H1 (cell line): ENCODE data around the gene HOXB4. TPM values are rescaled to one million over a fixed set of nuclear protein-coding genes. Genes with fewer than 3 reads are reported as not detected.

Source experiments
- CTCF ChIA-PET: fragments of 300-600 bp; sonication (Branson Sonifier 250); formaldehyde crosslinking; loops from one replicate; lab custom pipeline; 2021; ENCODE audit not compliant: partially characterized antibody; lab: Charles Lee
- POLR2A ChIA-PET: fragments of 300-600 bp; sonication (Branson Sonifier 250); formaldehyde crosslinking; loops from one replicate; lab custom pipeline; 2021; ENCODE audit warnings: inconsistent platforms; ENCODE audit not compliant: partially characterized antibody; lab: Charles Lee
- DNase-seq, 2 experiments: peaks; one replicate each; pipeline versions ENCODE4 v3.0.0 to v3.0.0-alpha.2; 2010 to 2022; ENCODE audit warnings: low spot score in 2 of 2, low read depth in 1 of 2, mixed read lengths in 1 of 2
- FAIRE-seq: peaks from 2 replicates; lab custom pipeline; 2011; peaks lifted over from hg19 to GRCh38; lab: Jason Lieb, UNC
- H2AFZ ChIP-seq: 2 replicates; pipeline ENCODE4 v1.8.1; 2012; ENCODE audit warnings: low read length, inconsistent platforms
- H2AK5ac ChIP-seq: 2 replicates; pipeline ENCODE4 v1.6.1; 2013; ENCODE audit warnings: low read depth, low read length
- H2BK120ac ChIP-seq: replicated peaks from 2 replicates; pipeline ENCODE3; 2013; ENCODE audit warnings: low read depth, low read length, inconsistent platforms
- H2BK12ac ChIP-seq: 2 replicates; pipeline ENCODE4 v1.6.1; 2013; ENCODE audit warnings: low read depth, low read length
- H2BK15ac ChIP-seq: 2 replicates; pipeline ENCODE4 v1.6.1; 2013; ENCODE audit warnings: low read length
- H2BK20ac ChIP-seq: 2 replicates; pipeline ENCODE4 v1.6.1; 2013; ENCODE audit warnings: low read length
- H2BK5ac ChIP-seq: 2 replicates; pipeline ENCODE4 v1.6.1; 2013; ENCODE audit warnings: low read depth, low read length
- H3K14ac ChIP-seq: 2 replicates; pipeline ENCODE4 v1.6.1; 2013; ENCODE audit warnings: inconsistent platforms; ENCODE audit not compliant: insufficient read length
- H3K18ac ChIP-seq: 2 replicates; pipeline ENCODE4 v1.6.1; 2013; ENCODE audit warnings: low read length; ENCODE audit errors: extremely low read depth
- H3K23ac ChIP-seq: 2 replicates; pipeline ENCODE4 v1.6.1; 2013; ENCODE audit warnings: inconsistent platforms; ENCODE audit not compliant: insufficient read length
- H3K23me2 ChIP-seq: 2 replicates; pipeline ENCODE4 v1.6.1; 2013; ENCODE audit warnings: low read depth, low read length
- H3K27ac ChIP-seq: 2 replicates; pipeline ENCODE4 v1.6.1; 2011; ENCODE audit warnings: low read depth, low read length, inconsistent platforms
- H3K27me3 ChIP-seq, 4 experiments: replicated peaks in 1 of 4; 1 replicate in 1 of 4; 2 replicates in 3 of 4; pipeline versions ENCODE4 v1.6.1 to v1.8.1; 2011 to 2013; ENCODE audit warnings: low read length in 3 of 4, mild to moderate bottlenecking in 3 of 4, inconsistent platforms in 2 of 4, mixed read lengths in 2 of 4, moderate library complexity in 1 of 4; ENCODE audit not compliant: control insufficient read depth in 3 of 4, insufficient read depth in 3 of 4; ENCODE audit errors: extremely low read depth in 1 of 4
- H3K36me3 ChIP-seq, 4 experiments: 2 replicates each; pipeline versions ENCODE4 v1.6.1 to v1.8.1; 2011 to 2013; ENCODE audit warnings: mild to moderate bottlenecking in 4 of 4, low read length in 3 of 4, moderate library complexity in 2 of 4, control low read depth in 1 of 4, inconsistent platforms in 1 of 4; ENCODE audit not compliant: insufficient read depth in 4 of 4, control insufficient read depth in 2 of 4
- H3K4ac ChIP-seq: replicated peaks from 2 replicates; pipeline ENCODE3; 2013; ENCODE audit warnings: low read length, low read depth, mixed read lengths, inconsistent platforms; ENCODE audit not compliant: insufficient read length
- H3K4me1 ChIP-seq, 4 experiments: replicated peaks in 1 of 4; 1 replicate in 1 of 4; 2 replicates in 3 of 4; pipeline versions ENCODE4 v1.6.1 to v1.8.1; 2011 to 2013; ENCODE audit warnings: low read length in 3 of 4, inconsistent platforms in 2 of 4, mixed read lengths in 1 of 4; ENCODE audit not compliant: insufficient read depth in 4 of 4, control insufficient read depth in 3 of 4
- H3K4me2 ChIP-seq, 2 experiments: 2 replicates each; pipeline versions ENCODE4 v1.6.1 to v1.8.1; 2011 to 2013; ENCODE audit warnings: low read depth in 2 of 2, low read length in 2 of 2, control low read depth in 1 of 2, inconsistent platforms in 1 of 2, mild to moderate bottlenecking in 1 of 2; ENCODE audit not compliant: insufficient read depth in 1 of 2
- H3K4me3 ChIP-seq, 4 experiments: fragments of 200-600, 300-600 bp in 1 of 4; sonication (generic), shearing (Covaris generic), sonication (Bioruptor Twin) in 1 of 4; 2 replicates each; pipeline versions ENCODE4 v1.5.1 to v1.8.1; 2011 to 2016; ENCODE audit warnings: low read length in 4 of 4, low read depth in 3 of 4, control low read depth in 2 of 4, inconsistent platforms in 2 of 4, mild to moderate bottlenecking in 2 of 4, mixed read lengths in 1 of 4, moderate library complexity in 1 of 4; ENCODE audit not compliant: insufficient read depth in 2 of 4; ENCODE audit errors: extremely low read depth in 1 of 4
- H3K56ac ChIP-seq: replicated peaks from 2 replicates; pipeline ENCODE3; 2013; ENCODE audit warnings: low read depth, mild to moderate bottlenecking, mixed read lengths, low read length, inconsistent platforms; ENCODE audit not compliant: insufficient read length
- H3K79me1 ChIP-seq: 2 replicates; pipeline ENCODE4 v1.6.1; 2013; ENCODE audit warnings: low read depth, low read length, control low read depth
- H3K79me2 ChIP-seq, 2 experiments: 2 replicates each; pipeline versions ENCODE4 v1.6.1 to v1.8.1; 2012 to 2013; ENCODE audit warnings: low read length in 2 of 2, mild to moderate bottlenecking in 2 of 2, inconsistent platforms in 1 of 2; ENCODE audit not compliant: insufficient read depth in 2 of 2, control insufficient read depth in 1 of 2
- H3K9ac ChIP-seq, 4 experiments: replicated peaks in 1 of 4; 1 replicate in 1 of 4; 2 replicates in 3 of 4; pipeline versions ENCODE4 v1.6.1 to v1.8.1; 2011 to 2013; ENCODE audit warnings: low read depth in 3 of 4, low read length in 3 of 4, control low read depth in 2 of 4, mild to moderate bottlenecking in 2 of 4, moderate library complexity in 2 of 4, inconsistent platforms in 1 of 4; ENCODE audit errors: extremely low read depth in 1 of 4
- H3K9me3 ChIP-seq, 2 experiments: 2 replicates each; pipeline versions ENCODE4 v1.6.1 to v1.8.1; 2012 to 2013; ENCODE audit warnings: mild to moderate bottlenecking in 2 of 2, moderate library complexity in 2 of 2, control low read depth in 1 of 2, inconsistent platforms in 1 of 2, low read depth in 1 of 2, low read length in 1 of 2, mixed read lengths in 1 of 2; ENCODE audit not compliant: insufficient read depth in 2 of 2
- H4K20me1 ChIP-seq, 2 experiments: replicated peaks in 1 of 2; 2 replicates each; pipeline versions ENCODE3 to v1.8.1; 2011 to 2013; ENCODE audit warnings: inconsistent platforms in 2 of 2, low read length in 2 of 2, mild to moderate bottlenecking in 1 of 2; ENCODE audit not compliant: insufficient read depth in 2 of 2, control insufficient read depth in 1 of 2
- H4K5ac ChIP-seq: 2 replicates; pipeline ENCODE4 v1.6.1; 2013; ENCODE audit warnings: low read length, low read depth, mixed read lengths, inconsistent platforms; ENCODE audit not compliant: insufficient read length
- H4K8ac ChIP-seq: 2 replicates; pipeline ENCODE4 v1.8.0; 2013; ENCODE audit warnings: mild to moderate bottlenecking, moderate library complexity, low read length, inconsistent platforms; ENCODE audit not compliant: insufficient read depth; ENCODE audit errors: extremely low read depth
- H4K91ac ChIP-seq: replicated peaks from 2 replicates; pipeline ENCODE3; 2013; ENCODE audit warnings: low read length, mixed read lengths, inconsistent platforms; ENCODE audit not compliant: insufficient read length
- BACH1 ChIP-seq: IDR thresholded peaks from 2 replicates; pipeline ENCODE4 v1.6.1; 2012; ENCODE audit warnings: low read length, improper control_type of control experiment
- CBX8 ChIP-seq: fragments of 300-800, 300-1000 bp; sonication (generic); IDR thresholded peaks from 2 replicates; pipeline ENCODE4 v1.7.1; 2016; ENCODE audit warnings: low read depth, low read length, borderline replicate concordance
- WGBS, 2 experiments: shearing (Covaris generic) in 1 of 2; methylation state at CpG; one replicate each; pipeline versions ENCODE4 v1.1.6 to v1.1.7; 2013 to 2015; ENCODE audit warnings: low lambda C conversion rate in 2 of 2, mixed read lengths in 2 of 2, inconsistent platforms in 1 of 2, low coverage in 1 of 2, missing lambda C conversion rate in 1 of 2; ENCODE audit not compliant: insufficient replicate concordance in 2 of 2, insufficient coverage in 1 of 2, insufficient read length in 1 of 2; ENCODE audit errors: extremely low coverage in 1 of 2, missing lambda C conversion rate in 1 of 2; 5-methylcytosine and 5-hydroxymethylcytosine counted together
- polyA plus RNA-seq, 7 experiments: library from polyadenylated mRNA; depleted of rRNA in 3 of 7; stranded (reverse) in 5 of 7; unstranded in 2 of 7; fragments of >200 nt in 5 of 7; fragments of 200-250 nt in 2 of 7; gene quantifications; 1 replicate in 5 of 7; 2 replicates in 1 of 7; 4 replicates in 1 of 7; pipeline versions ENCODE4 v1.2.1 to v1.2.3, GENCODE V29; 2011 to 2013; ENCODE audit warnings: missing spikeins in 2 of 7, mixed read lengths in 2 of 7
- total RNA-seq: library from RNA; stranded (reverse); fragmentation: NEBNext Ultra II Directional; extraction: Animal tissue kit (Norgen Biotek cat#: 25700); gene quantifications from 2 replicates; pipeline ENCODE4 v1.2.1, GENCODE V29; 2021
- TF ChIP-seq, protein P1 (sequence below): IDR thresholded peaks from 2 replicates; pipeline ENCODE4 v1.6.1; 2011; ENCODE audit warnings: low read length, improper control_type of control experiment

The HOXB4 gene
- total and polyA plus RNA-seq, 2 of the 8 experiments (the other 6 are each of a cell fraction or from before 2014, with no cell fraction given): not detected

DNA sequence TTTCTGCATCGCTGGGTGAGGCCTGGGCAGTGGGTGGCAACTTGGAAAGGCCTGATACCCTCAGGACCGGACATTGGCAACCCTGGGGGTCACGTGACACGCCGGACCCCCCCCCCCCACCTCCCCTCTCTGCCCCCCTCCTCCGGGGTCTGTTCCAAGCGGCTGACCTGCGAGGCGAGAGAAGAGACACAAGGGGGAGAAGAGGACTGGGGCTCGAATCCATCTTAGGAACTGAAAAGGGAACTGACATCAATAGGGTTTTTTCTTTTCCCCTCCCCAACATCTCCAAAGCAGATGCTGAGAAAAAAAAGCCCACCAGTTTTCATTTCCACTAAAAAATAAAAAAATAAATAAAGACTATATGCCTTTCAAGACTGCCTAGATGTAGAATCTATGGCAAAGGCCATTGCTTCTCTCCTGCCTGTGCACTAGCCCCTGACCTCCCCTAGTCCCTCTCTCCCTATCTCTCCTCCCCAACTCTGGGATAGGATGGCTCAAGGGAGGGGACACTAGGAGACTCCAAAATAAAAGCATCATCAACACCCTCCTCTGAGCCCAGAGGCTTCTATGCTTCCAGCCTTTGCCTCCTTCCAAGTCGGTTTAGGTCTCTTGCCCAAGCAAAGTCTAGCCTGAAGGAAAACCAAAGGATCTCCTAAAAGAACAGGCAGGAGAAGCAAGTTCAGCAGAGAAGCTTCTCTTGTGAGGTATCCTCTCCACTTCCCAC, 25.5 kb downstream of the HOXB4 start:
- Histone ChIP-seq H2BK15ac (no peak overlapping the region), H3K27me3 (peaks cover 94 to 100% (median 98%) of the 10 kb centered on the region in 4 experiments), H2AK5ac (0 out of 2 replicates have a peak overlapping the region, but pooled peaks have one; percentile 61), H2AFZ (no peak overlapping the region), H2BK12ac (peak overlapping the region; percentile 94; the same call in 1 of the 2 replicates), H3K9me3 (no peaks in the 10 kb centered on the region), H3K4me2 (peak overlapping the region in 1 of 2 experiments; percentile 38; a peak in 2 of 4 replicates), H4K20me1 (peaks cover 26 to 27% of the 10 kb centered on the region in 2 experiments), H3K36me3 (peaks cover 0 to 3% (median 0%) of the 10 kb centered on the region in 4 experiments; a peak in 1 of 8 replicates), H4K91ac (no peak overlapping the region), H3K23me2 (no peaks in the 10 kb centered on the region; the same call in 1 of the 2 replicates), H3K27ac (no peak overlapping the region), H3K18ac (no peak overlapping the region), H4K5ac (no peak overlapping the region), H2BK120ac (no peak overlapping the region), H2BK20ac (no peak overlapping the region), H3K4ac (no peak overlapping the region), H3K9ac (no peak overlapping the region), H3K23ac (no peak overlapping the region), H3K56ac (no peak overlapping the region), H3K4me1 (peaks cover 6 to 22% (median 8%) of the 10 kb centered on the region in 4 experiments), H4K8ac (no peak overlapping the region), H3K79me1 (no peaks in the 10 kb centered on the region), H3K4me3 (no peak overlapping the region), H2BK5ac (peak overlapping the region; percentile 35; the same call in 1 of the 2 replicates), H3K79me2 (no peaks in the 10 kb centered on the region), H3K14ac (no peak overlapping the region)
- peak; percentile 78; the same call in 1 of the 2 replicates for TF ChIP-seq CBX8
- TF ChIP-seq BACH1: no peak
- TF ChIP-seq, protein P1, sequence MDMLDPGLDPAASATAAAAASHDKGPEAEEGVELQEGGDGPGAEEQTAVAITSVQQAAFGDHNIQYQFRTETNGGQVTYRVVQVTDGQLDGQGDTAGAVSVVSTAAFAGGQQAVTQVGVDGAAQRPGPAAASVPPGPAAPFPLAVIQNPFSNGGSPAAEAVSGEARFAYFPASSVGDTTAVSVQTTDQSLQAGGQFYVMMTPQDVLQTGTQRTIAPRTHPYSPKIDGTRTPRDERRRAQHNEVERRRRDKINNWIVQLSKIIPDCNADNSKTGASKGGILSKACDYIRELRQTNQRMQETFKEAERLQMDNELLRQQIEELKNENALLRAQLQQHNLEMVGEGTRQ: peak; percentile 11; the same call in 1 of the 2 replicates
- ChIA-PET CTCF (interaction anchor here (0.7 to 6.6 kb wide), 12 partner anchors 9 to 79 kb away, joined by 3 to 53 read pairs (median 4); partner anchors contain the start of genes HOXB3 and HOXB5), POLR2A (no interaction called here)
- WGBS, 2 experiments: 0% methylated on average over 3 of the region's 11 CpGs; no CpG with 5 or more reads in 1 of the 2 experiments
- DNase-seq: no peak
- FAIRE-seq: no peak
